Kidney (tissue), 14 donors: ENCODE results near the gene RNF43. TPM values are rescaled to one million over a fixed set of nuclear protein-coding genes. Genes with fewer than 3 reads are reported as not detected.

Experiments used
- DNase-seq, 5 donors: peaks; one replicate each; pipeline ENCODE4 v3.0.0-alpha.2; 2013 to 2020
- FAIRE-seq: peaks from 2 replicates; lab custom pipeline; 2012; peaks lifted over from hg19 to GRCh38; lab: Jason Lieb, UNC
- H3K27ac ChIP-seq, 2 donors: one replicate each; pipeline ENCODE4 v1.7.0; 2013; ENCODE audit warnings: low read depth in 2 of 2, low read length in 2 of 2, inconsistent platforms in 1 of 2
- H3K27me3 ChIP-seq: one replicate; pipeline ENCODE4 v1.7.1; 2013; ENCODE audit warnings: low read length, inconsistent platforms; ENCODE audit not compliant: control insufficient read depth, insufficient read depth
- H3K36me3 ChIP-seq, 3 donors: one replicate each; pipeline versions ENCODE4 v1.7.0 to v1.7.1; 2013; ENCODE audit warnings: low read length in 3 of 3, control low read depth in 1 of 3, inconsistent platforms in 1 of 3; ENCODE audit not compliant: insufficient read depth in 3 of 3, control insufficient read depth in 2 of 3
- H3K4me1 ChIP-seq, 3 donors: one replicate each; pipeline versions ENCODE4 v1.7.0 to v1.7.1; 2013; ENCODE audit warnings: low read length in 3 of 3, inconsistent platforms in 1 of 3, low read depth in 1 of 3; ENCODE audit not compliant: control insufficient read depth in 2 of 3, insufficient read depth in 2 of 3
- H3K4me3 ChIP-seq, 3 donors: one replicate each; pipeline versions ENCODE4 v1.7.0 to v1.8.1; 2013; ENCODE audit warnings: low read length in 3 of 3, control low read depth in 1 of 3, inconsistent platforms in 1 of 3
- H3K9ac ChIP-seq, 3 donors: one replicate each; pipeline versions ENCODE4 v1.7.0 to v1.7.1; 2013; ENCODE audit warnings: low read length in 3 of 3, control low read depth in 1 of 3, inconsistent platforms in 1 of 3
- H3K9me3 ChIP-seq, 3 donors: one replicate each; pipeline versions ENCODE4 v1.7.0 to v1.7.1; 2013; ENCODE audit warnings: low read length in 3 of 3, control low read depth in 1 of 3, inconsistent platforms in 1 of 3; ENCODE audit not compliant: control insufficient read depth in 2 of 3, insufficient read depth in 1 of 3
- intact Hi-C: fragments of 100-400 bp; cut with DNase I; formaldehyde crosslinking; loops from one replicate; pipeline ENCODE4 v1.11.1; 2022
- polyA plus RNA-seq: library from polyadenylated mRNA; stranded (reverse); fragments of 350-450 nt; fragmentation: Illumina TruSeq; extraction: RNeasy Lipid Tissue Mini Kit (QIAGEN cat#74804); gene quantifications from one replicate; pipeline ENCODE4 v1.2.3, GENCODE V29; 2014; ENCODE audit warnings: low read depth, low replicate concordance; ENCODE audit not compliant: insufficient read depth
- total RNA-seq: library from RNA; stranded (reverse); fragmentation: NEBNext Ultra II Directional; extraction: Animal tissue kit (Norgen Biotek cat#: 25700); gene quantifications from one replicate; pipeline ENCODE4 v1.2.1, GENCODE V29; 2021
- TF ChIP-seq, protein P1 (sequence below): IDR thresholded peaks from 3 replicates; pipeline ENCODE4 v1.5.1; 2012; ENCODE audit warnings: mild to moderate bottlenecking, moderate library complexity, borderline replicate concordance; ENCODE audit not compliant: insufficient read depth; ENCODE audit errors: extremely low read depth
- donor health status: control.
- donor health status: control.
- donor health status: control.
- donor health status: control.
- donor health status: control.
- donor health status: DM: yes; HTN: yes; CAD: no.
- donor health status: Normal renal cell carcinoma (clear cell type).

The RNF43 gene
- total and polyA plus RNA-seq, 2 donors from 2014 or later, result 7.8 to 9.5 TPM

DNA sequence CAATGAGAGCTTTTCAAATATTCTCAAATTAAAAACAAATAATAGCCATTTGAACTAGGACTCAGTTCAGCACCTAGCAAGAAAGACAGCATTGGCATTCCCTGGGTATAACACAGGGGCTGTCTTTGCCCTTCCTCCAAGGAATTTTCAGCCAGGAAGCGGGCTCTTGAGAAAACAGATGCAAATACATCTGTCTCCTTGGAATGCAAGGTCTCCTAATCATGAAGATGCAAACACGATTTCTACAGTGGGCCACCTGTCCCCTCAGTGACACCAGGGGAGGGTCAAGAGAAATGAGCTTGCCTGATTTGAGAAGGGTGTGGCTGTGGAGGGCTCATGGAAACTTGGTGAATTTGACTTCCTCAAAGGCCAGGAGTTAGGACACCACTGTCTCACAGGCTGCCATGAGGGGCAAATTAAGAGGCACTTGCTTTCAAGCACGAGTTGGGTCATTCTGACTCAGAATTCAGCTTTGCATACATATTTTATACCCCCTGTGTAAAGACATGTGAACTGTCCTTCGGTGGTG lies 40.8 kb downstream of the RNF43 start:
- intact Hi-C loops, result no loop called here
- no peaks in the 10 kb centered on the region for H3K9me3 ChIP-seq
- no peak overlapping the region for H3K4me3 ChIP-seq
- no peaks in the 10 kb centered on the region for H3K36me3 ChIP-seq
- H3K4me1 ChIP-seq, result peaks cover 3 to 34% (median 26%) of the 10 kb centered on the region in 3 donors
- H3K27me3 ChIP-seq, result no peaks in the 10 kb centered on the region
- H3K9ac ChIP-seq, result no peak overlapping the region
- no peak for DNase-seq
- FAIRE-seq, result no peak
- TF ChIP-seq, protein P1, sequence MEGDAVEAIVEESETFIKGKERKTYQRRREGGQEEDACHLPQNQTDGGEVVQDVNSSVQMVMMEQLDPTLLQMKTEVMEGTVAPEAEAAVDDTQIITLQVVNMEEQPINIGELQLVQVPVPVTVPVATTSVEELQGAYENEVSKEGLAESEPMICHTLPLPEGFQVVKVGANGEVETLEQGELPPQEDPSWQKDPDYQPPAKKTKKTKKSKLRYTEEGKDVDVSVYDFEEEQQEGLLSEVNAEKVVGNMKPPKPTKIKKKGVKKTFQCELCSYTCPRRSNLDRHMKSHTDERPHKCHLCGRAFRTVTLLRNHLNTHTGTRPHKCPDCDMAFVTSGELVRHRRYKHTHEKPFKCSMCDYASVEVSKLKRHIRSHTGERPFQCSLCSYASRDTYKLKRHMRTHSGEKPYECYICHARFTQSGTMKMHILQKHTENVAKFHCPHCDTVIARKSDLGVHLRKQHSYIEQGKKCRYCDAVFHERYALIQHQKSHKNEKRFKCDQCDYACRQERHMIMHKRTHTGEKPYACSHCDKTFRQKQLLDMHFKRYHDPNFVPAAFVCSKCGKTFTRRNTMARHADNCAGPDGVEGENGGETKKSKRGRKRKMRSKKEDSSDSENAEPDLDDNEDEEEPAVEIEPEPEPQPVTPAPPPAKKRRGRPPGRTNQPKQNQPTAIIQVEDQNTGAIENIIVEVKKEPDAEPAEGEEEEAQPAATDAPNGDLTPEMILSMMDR, result no peak
- H3K27ac ChIP-seq, result peak overlapping the region in 1 of 2 donors; percentile 28

DNA sequence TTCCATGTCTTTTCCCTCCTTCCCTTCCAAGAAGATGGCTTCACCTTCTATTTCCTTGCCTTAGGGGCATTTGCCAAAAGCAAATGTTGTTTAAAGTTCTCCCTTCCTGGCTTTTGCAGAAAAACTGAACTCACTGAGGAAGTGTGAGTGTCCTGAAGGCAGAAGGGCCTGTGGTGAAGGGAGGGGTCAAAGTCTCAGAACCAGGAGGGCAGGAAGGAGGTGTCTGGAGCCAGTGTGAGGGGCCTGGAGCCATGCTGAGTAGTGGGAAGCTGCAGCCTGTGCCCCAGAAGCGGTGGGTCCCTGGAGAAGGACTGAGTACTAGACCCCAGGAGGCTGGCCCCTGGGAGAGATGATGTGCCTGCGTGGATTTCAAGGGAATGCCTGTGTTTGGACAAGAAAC lies 41.5 kb downstream of the RNF43 start:
- no peak for FAIRE-seq
- no peaks in the 10 kb centered on the region for H3K36me3 ChIP-seq
- H3K4me3 ChIP-seq, result no peak overlapping the region
- no peak for DNase-seq
- no peaks in the 10 kb centered on the region for H3K9me3 ChIP-seq
- H3K9ac ChIP-seq, result no peak overlapping the region
- peaks cover 2 to 29% (median 18%) of the 10 kb centered on the region in 3 donors for H3K4me1 ChIP-seq
- H3K27ac ChIP-seq, result no peak overlapping the region
- no peaks in the 10 kb centered on the region for H3K27me3 ChIP-seq
- intact Hi-C loops, result no loop called here
- TF ChIP-seq, protein P1, result no peak

DNA sequence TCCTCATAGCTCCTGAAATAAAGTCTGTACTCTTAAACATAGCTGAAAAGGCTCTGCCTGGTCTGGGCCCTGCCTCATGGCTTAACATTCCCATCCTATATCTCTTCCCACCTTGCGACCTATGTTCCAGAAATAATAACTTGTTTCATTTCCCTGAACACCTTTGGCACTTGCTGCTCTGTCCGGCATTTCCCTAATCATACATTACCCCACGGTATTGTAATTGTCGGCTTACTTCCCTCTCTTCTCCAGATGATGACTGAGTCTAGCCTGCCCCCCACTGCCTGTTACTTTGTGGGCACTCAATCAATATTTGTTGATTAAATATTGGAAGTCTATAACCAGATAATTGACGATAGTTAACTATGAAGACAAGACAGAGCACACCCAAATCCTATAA lies 42.1 kb downstream of the RNF43 start:
- DNase-seq (no peak), FAIRE-seq (no peak)
- Histone ChIP-seq H3K9ac (no peak overlapping the region), H3K4me3 (no peak overlapping the region), H3K36me3 (no peaks in the 10 kb centered on the region), H3K4me1 (peaks cover 0 to 23% (median 15%) of the 10 kb centered on the region in 3 donors), H3K27me3 (no peaks in the 10 kb centered on the region), H3K27ac (no peak overlapping the region), H3K9me3 (no peaks in the 10 kb centered on the region)
- TF ChIP-seq, protein P1, result no peak
- intact Hi-C loops, result no loop called here

DNA sequence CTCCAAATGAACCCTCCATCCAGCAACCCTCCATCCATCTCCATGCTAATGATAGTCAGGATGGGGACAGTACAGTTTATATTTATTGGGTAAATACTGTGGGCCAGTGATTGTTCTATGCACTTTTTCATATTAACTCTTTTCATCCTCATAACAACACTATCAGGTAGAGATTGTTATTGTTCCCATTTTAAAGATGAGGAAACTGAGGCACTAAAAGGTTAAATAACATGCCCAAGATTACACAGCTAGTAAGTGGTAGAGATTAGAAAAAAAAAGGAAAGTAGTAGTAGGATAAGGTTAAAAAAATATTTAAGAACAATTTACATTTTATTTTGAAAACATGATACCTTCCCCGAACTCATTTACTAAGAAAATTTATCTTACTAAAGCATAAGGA lies 43.4 kb downstream of the RNF43 start:
- H3K27me3 ChIP-seq, result no peaks in the 10 kb centered on the region
- H3K9ac ChIP-seq, result no peak overlapping the region
- FAIRE-seq, result no peak
- TF ChIP-seq, protein P1, result no peak
- H3K27ac ChIP-seq, result no peak overlapping the region
- no peak for DNase-seq
- no peaks in the 10 kb centered on the region for H3K9me3 ChIP-seq
- intact Hi-C loops, result no loop called here
- peaks cover 0 to 14% (median 7%) of the 10 kb centered on the region in 3 donors for H3K4me1 ChIP-seq
- H3K4me3 ChIP-seq, result no peak overlapping the region
- no peaks in the 10 kb centered on the region for H3K36me3 ChIP-seq
